GM23338 (cell line): ENCODE measurements around the gene ATXN7L1. TPM values are rescaled to one million over a fixed set of nuclear protein-coding genes. Genes with fewer than 3 reads are reported as not detected.

Experiments
- ATAC-seq: fragments of 200-7000 bp; cut with Tn5 transposase; 3 replicates; pipeline ENCODE4 v1.9.1; 2020
- DNase-seq: peaks from one replicate; pipeline ENCODE4 v3.0.0-alpha.2; 2015; ENCODE audit warnings: low spot score
- H2AFZ ChIP-seq: fragments of 200-600 bp; sonication (generic); 2 replicates; pipeline ENCODE4 v1.8.0; 2016; ENCODE audit warnings: antibody characterized with exemption, mild to moderate bottlenecking, moderate library complexity
- H3F3A ChIP-seq: fragments of 200-600 bp; sonication (generic); replicated peaks from 2 replicates; pipeline ENCODE4 v1.8.0; 2017; ENCODE audit warnings: antibody characterized with exemption, mixed run types, low read depth
- H3K27ac ChIP-seq: fragments of 200-600 bp; sonication (generic); 2 replicates; pipeline ENCODE4 v1.6.1; 2016; ENCODE audit warnings: low read depth
- H3K27me3 ChIP-seq: fragments of 200-600 bp; sonication (generic); 2 replicates; pipeline ENCODE4 v1.8.0; 2016; ENCODE audit warnings: mild to moderate bottlenecking, mixed run types, moderate library complexity; ENCODE audit not compliant: insufficient read depth
- H3K36me3 ChIP-seq: fragments of 200-600 bp; sonication (generic); 2 replicates; pipeline ENCODE4 v1.8.0; 2016; ENCODE audit warnings: mild to moderate bottlenecking; ENCODE audit not compliant: insufficient read depth
- H3K4me1 ChIP-seq: fragments of 200-600 bp; sonication (generic); 2 replicates; pipeline ENCODE4 v1.8.0; 2016; ENCODE audit warnings: mild to moderate bottlenecking, moderate library complexity; ENCODE audit not compliant: insufficient read depth
- H3K4me2 ChIP-seq: fragments of 200-600 bp; sonication (generic); 2 replicates; pipeline ENCODE4 v1.7.1; 2017; ENCODE audit warnings: mixed run types
- H3K4me3 ChIP-seq: fragments of 200-600 bp; sonication (generic); 2 replicates; pipeline ENCODE4 v1.6.1; 2016; ENCODE audit warnings: mixed run types
- H3K79me2 ChIP-seq: fragments of 200-600 bp; sonication (generic); replicated peaks from 2 replicates; pipeline ENCODE4 v1.8.0; 2017; ENCODE audit warnings: mild to moderate bottlenecking; ENCODE audit not compliant: insufficient read depth
- H3K9me2 ChIP-seq: fragments of 200-600 bp; sonication (generic); 2 replicates; pipeline ENCODE4 v1.8.0; 2017; ENCODE audit not compliant: insufficient read depth
- H4K20me1 ChIP-seq: fragments of 200-600 bp; sonication (generic); replicated peaks from 2 replicates; pipeline ENCODE4 v1.8.0; 2017; ENCODE audit warnings: mild to moderate bottlenecking; ENCODE audit not compliant: insufficient read depth
- H3K27ac Mint-ChIP-seq: 2 replicates; pipeline ENCODE4 v1.8.0; 2020; ENCODE audit warnings: inconsistent platforms, mild to moderate bottlenecking, moderate library complexity, mixed read lengths
- H3K27me3 Mint-ChIP-seq: 3 replicates; pipeline ENCODE4 v1.8.0; 2022; ENCODE audit warnings: low read depth, mild to moderate bottlenecking, moderate library complexity, mixed read lengths, inconsistent platforms; ENCODE audit not compliant: insufficient read depth, poor library complexity
- H3K36me3 Mint-ChIP-seq: 3 replicates; pipeline ENCODE4 v1.8.0; 2021; ENCODE audit warnings: low read depth, mild to moderate bottlenecking, inconsistent platforms, moderate library complexity, mixed read lengths
- H3K4me1 Mint-ChIP-seq: 3 replicates; pipeline ENCODE4 v1.8.0; 2020; ENCODE audit warnings: mild to moderate bottlenecking, inconsistent platforms, mixed read lengths
- H3K4me3 Mint-ChIP-seq: 3 replicates; pipeline ENCODE4 v1.8.0; 2021; ENCODE audit warnings: moderate library complexity, mild to moderate bottlenecking, inconsistent platforms, mixed read lengths
- H3K9me3 Mint-ChIP-seq: 3 replicates; pipeline ENCODE4 v1.8.0; 2020; ENCODE audit warnings: moderate library complexity, mild to moderate bottlenecking, inconsistent platforms, mixed read lengths
- CREB1 ChIP-seq: fragments of 250-450 bp; sonication (Bioruptor Pico); IDR thresholded peaks from 2 replicates; pipeline ENCODE4 v1.5.0; 2020; ENCODE audit warnings: low read depth, mild to moderate bottlenecking, moderate library complexity
- ETS1 ChIP-seq: IDR thresholded peaks from 2 replicates; pipeline ENCODE4 v1.6.1; 2016; ENCODE audit warnings: antibody characterized with exemption
- EZH2 ChIP-seq: fragments of 200-600 bp; sonication (generic); IDR thresholded peaks from one replicate; pipeline ENCODE4 v1.8.0; 2017; ENCODE audit warnings: antibody characterized with exemption, mild to moderate bottlenecking, low read depth; ENCODE audit not compliant: unreplicated experiment
- EZH2phosphoT487 ChIP-seq: fragments of 200-600 bp; sonication (generic); IDR thresholded peaks from one replicate; pipeline ENCODE4 v1.8.1; 2018; ENCODE audit warnings: antibody characterized with exemption; ENCODE audit not compliant: unreplicated experiment
- JUNB ChIP-seq: IDR thresholded peaks from one replicate; pipeline ENCODE4 v1.6.1; 2016; ENCODE audit warnings: antibody characterized with exemption; ENCODE audit not compliant: unreplicated experiment
- NANOG ChIP-seq: IDR thresholded peaks from 2 replicates; pipeline ENCODE4 v1.6.1; 2016; ENCODE audit warnings: antibody characterized with exemption, borderline replicate concordance
- POLR2AphosphoS5 ChIP-seq: IDR thresholded peaks from 2 replicates; pipeline ENCODE4 v1.6.1; 2016; ENCODE audit warnings: antibody characterized with exemption, low read depth
- STAT1 ChIP-seq: IDR thresholded peaks from one replicate; pipeline ENCODE4 v1.6.1; 2016; ENCODE audit warnings: antibody characterized with exemption; ENCODE audit not compliant: unreplicated experiment
- ZNF114 ChIP-seq: fragments of 250-450 bp; sonication (Bioruptor Pico); IDR thresholded peaks from 2 replicates; pipeline ENCODE4 v1.5.0; 2020; ENCODE audit warnings: mild to moderate bottlenecking, moderate library complexity
- ZNF331 ChIP-seq: fragments of 250-450 bp; sonication (Bioruptor Pico); IDR thresholded peaks from 2 replicates; pipeline ENCODE4 v1.5.0; 2020; ENCODE audit warnings: low read depth, mild to moderate bottlenecking, moderate library complexity
- polyA plus RNA-seq: library from polyadenylated mRNA; unstranded; fragments of >200 nt; fragmentation: Nextera tagmentation; extraction: Ambion mirVana; gene quantifications from 2 replicates; pipeline ENCODE4 v1.2.1, GENCODE V29; 2016
- total RNA-seq: library from RNA; depleted of rRNA; stranded (reverse); fragments of >200 nt; shearing (Covaris generic); gene quantifications from 2 replicates; pipeline ENCODE4 v1.2.3, GENCODE V29; 2014
- TF ChIP-seq, protein P1 (sequence below): fragments of 250-450 bp; sonication (Bioruptor Pico); IDR thresholded peaks from 2 replicates; pipeline ENCODE4 v1.5.0; 2020; ENCODE audit warnings: mild to moderate bottlenecking, moderate library complexity
- TF ChIP-seq, protein P2 (sequence below): IDR thresholded peaks from one replicate; pipeline ENCODE4 v1.6.1; 2018; ENCODE audit warnings: antibody characterized with exemption; ENCODE audit not compliant: unreplicated experiment
- TF ChIP-seq, protein P3 (sequence below), 2 experiments: fragments of 200-600 bp in 1 of 2; sonication (generic) in 1 of 2; conservative IDR thresholded peaks; 2 replicates each; pipeline versions ENCODE4 v1.5.1 to v1.6.1; 2016 to 2017; ENCODE audit warnings: antibody characterized with exemption in 2 of 2, low read depth in 2 of 2, mild to moderate bottlenecking in 2 of 2, moderate library complexity in 1 of 2

Gene ATXN7L1
- total and polyA plus RNA-seq, 2 experiments from 2014 or later, result 22.8 to 29.8 TPM

GRCh38 chr7:105909742-105910141, 33.3 kb upstream of the ATXN7L1 start:
- Mint-ChIP-seq H3K27me3 (no peaks in the 10 kb centered on the region), H3K4me1 (peaks cover 28% of the 10 kb centered on the region), H3K9me3 (peaks cover 17% of the 10 kb centered on the region), H3K36me3 (peaks cover 30% of the 10 kb centered on the region), H3K4me3 (no peak overlapping the region), H3K27ac (no peak overlapping the region)
- H3F3A ChIP-seq, result peaks cover 4% of the 10 kb centered on the region; the same call in 1 of the 2 replicates
- H3K36me3 ChIP-seq, result peaks cover 11% of the 10 kb centered on the region
- H4K20me1 ChIP-seq, result no peaks in the 10 kb centered on the region
- H3K4me2 ChIP-seq, result no peak overlapping the region
- H3K79me2 ChIP-seq, result no peaks in the 10 kb centered on the region
- TF ChIP-seq EZH2 (no peak), CREB1 (CRISPR knock-in tag) (no peak), ZNF331 (CRISPR knock-in tag) (no peak), STAT1 (no peak), ZNF114 (CRISPR knock-in tag) (no peak), EZH2phosphoT487 (no peak), NANOG (no peak), ETS1 (no peak), POLR2AphosphoS5 (no peak), JUNB (no peak)
- TF ChIP-seq, protein P1, sequence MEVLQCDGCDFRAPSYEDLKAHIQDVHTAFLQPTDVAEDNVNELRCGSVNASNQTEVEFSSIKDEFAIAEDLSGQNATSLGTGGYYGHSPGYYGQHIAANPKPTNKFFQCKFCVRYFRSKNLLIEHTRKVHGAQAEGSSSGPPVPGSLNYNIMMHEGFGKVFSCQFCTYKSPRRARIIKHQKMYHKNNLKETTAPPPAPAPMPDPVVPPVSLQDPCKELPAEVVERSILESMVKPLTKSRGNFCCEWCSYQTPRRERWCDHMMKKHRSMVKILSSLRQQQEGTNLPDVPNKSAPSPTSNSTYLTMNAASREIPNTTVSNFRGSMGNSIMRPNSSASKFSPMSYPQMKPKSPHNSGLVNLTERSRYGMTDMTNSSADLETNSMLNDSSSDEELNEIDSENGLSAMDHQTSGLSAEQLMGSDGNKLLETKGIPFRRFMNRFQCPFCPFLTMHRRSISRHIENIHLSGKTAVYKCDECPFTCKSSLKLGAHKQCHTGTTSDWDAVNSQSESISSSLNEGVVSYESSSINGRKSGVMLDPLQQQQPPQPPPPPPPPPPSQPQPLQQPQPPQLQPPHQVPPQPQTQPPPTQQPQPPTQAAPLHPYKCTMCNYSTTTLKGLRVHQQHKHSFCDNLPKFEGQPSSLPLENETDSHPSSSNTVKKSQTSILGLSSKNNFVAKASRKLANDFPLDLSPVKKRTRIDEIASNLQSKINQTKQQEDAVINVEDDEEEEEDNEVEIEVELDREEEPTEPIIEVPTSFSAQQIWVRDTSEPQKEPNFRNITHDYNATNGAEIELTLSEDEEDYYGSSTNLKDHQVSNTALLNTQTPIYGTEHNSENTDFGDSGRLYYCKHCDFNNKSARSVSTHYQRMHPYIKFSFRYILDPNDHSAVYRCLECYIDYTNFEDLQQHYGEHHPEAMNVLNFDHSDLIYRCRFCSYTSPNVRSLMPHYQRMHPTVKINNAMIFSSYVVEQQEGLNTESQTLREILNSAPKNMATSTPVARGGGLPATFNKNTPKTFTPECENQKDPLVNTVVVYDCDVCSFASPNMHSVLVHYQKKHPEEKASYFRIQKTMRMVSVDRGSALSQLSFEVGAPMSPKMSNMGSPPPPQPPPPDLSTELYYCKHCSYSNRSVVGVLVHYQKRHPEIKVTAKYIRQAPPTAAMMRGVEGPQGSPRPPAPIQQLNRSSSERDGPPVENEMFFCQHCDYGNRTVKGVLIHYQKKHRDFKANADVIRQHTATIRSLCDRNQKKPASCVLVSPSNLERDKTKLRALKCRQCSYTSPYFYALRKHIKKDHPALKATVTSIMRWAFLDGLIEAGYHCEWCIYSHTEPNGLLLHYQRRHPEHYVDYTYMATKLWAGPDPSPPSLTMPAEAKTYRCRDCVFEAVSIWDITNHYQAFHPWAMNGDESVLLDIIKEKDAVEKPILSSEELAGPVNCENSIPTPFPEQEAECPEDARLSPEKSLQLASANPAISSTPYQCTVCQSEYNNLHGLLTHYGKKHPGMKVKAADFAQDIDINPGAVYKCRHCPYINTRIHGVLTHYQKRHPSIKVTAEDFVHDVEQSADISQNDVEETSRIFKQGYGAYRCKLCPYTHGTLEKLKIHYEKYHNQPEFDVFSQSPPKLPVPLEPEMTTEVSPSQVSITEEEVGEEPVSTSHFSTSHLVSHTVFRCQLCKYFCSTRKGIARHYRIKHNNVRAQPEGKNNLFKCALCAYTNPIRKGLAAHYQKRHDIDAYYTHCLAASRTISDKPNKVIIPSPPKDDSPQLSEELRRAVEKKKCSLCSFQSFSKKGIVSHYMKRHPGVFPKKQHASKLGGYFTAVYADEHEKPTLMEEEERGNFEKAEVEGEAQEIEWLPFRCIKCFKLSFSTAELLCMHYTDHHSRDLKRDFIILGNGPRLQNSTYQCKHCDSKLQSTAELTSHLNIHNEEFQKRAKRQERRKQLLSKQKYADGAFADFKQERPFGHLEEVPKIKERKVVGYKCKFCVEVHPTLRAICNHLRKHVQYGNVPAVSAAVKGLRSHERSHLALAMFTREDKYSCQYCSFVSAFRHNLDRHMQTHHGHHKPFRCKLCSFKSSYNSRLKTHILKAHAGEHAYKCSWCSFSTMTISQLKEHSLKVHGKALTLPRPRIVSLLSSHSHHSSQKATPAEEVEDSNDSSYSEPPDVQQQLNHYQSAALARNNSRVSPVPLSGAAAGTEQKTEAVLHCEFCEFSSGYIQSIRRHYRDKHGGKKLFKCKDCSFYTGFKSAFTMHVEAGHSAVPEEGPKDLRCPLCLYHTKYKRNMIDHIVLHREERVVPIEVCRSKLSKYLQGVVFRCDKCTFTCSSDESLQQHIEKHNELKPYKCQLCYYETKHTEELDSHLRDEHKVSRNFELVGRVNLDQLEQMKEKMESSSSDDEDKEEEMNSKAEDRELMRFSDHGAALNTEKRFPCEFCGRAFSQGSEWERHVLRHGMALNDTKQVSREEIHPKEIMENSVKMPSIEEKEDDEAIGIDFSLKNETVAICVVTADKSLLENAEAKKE, result no peak
- TF ChIP-seq, protein P2, sequence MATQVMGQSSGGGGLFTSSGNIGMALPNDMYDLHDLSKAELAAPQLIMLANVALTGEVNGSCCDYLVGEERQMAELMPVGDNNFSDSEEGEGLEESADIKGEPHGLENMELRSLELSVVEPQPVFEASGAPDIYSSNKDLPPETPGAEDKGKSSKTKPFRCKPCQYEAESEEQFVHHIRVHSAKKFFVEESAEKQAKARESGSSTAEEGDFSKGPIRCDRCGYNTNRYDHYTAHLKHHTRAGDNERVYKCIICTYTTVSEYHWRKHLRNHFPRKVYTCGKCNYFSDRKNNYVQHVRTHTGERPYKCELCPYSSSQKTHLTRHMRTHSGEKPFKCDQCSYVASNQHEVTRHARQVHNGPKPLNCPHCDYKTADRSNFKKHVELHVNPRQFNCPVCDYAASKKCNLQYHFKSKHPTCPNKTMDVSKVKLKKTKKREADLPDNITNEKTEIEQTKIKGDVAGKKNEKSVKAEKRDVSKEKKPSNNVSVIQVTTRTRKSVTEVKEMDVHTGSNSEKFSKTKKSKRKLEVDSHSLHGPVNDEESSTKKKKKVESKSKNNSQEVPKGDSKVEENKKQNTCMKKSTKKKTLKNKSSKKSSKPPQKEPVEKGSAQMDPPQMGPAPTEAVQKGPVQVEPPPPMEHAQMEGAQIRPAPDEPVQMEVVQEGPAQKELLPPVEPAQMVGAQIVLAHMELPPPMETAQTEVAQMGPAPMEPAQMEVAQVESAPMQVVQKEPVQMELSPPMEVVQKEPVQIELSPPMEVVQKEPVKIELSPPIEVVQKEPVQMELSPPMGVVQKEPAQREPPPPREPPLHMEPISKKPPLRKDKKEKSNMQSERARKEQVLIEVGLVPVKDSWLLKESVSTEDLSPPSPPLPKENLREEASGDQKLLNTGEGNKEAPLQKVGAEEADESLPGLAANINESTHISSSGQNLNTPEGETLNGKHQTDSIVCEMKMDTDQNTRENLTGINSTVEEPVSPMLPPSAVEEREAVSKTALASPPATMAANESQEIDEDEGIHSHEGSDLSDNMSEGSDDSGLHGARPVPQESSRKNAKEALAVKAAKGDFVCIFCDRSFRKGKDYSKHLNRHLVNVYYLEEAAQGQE, result no peak
- TF ChIP-seq, protein P3, sequence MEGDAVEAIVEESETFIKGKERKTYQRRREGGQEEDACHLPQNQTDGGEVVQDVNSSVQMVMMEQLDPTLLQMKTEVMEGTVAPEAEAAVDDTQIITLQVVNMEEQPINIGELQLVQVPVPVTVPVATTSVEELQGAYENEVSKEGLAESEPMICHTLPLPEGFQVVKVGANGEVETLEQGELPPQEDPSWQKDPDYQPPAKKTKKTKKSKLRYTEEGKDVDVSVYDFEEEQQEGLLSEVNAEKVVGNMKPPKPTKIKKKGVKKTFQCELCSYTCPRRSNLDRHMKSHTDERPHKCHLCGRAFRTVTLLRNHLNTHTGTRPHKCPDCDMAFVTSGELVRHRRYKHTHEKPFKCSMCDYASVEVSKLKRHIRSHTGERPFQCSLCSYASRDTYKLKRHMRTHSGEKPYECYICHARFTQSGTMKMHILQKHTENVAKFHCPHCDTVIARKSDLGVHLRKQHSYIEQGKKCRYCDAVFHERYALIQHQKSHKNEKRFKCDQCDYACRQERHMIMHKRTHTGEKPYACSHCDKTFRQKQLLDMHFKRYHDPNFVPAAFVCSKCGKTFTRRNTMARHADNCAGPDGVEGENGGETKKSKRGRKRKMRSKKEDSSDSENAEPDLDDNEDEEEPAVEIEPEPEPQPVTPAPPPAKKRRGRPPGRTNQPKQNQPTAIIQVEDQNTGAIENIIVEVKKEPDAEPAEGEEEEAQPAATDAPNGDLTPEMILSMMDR (conservative IDR thresholded peaks at IDR 0.05; ENCODE audit: low read depth in 2 of 2), result no peak
- H3K27me3 ChIP-seq, result no peaks in the 10 kb centered on the region
- H3K9me2 ChIP-seq, result peaks cover 3% of the 10 kb centered on the region; the same call in 1 of the 2 replicates
- H2AFZ ChIP-seq, result no peak overlapping the region
- H3K4me3 ChIP-seq, result no peak overlapping the region
- peaks cover 19% of the 10 kb centered on the region for H3K4me1 ChIP-seq
- DNase-seq, result no peak
- no peak for ATAC-seq
- no peak overlapping the region for H3K27ac ChIP-seq
